ENCODE data around the gene TLE3.

DNA sequence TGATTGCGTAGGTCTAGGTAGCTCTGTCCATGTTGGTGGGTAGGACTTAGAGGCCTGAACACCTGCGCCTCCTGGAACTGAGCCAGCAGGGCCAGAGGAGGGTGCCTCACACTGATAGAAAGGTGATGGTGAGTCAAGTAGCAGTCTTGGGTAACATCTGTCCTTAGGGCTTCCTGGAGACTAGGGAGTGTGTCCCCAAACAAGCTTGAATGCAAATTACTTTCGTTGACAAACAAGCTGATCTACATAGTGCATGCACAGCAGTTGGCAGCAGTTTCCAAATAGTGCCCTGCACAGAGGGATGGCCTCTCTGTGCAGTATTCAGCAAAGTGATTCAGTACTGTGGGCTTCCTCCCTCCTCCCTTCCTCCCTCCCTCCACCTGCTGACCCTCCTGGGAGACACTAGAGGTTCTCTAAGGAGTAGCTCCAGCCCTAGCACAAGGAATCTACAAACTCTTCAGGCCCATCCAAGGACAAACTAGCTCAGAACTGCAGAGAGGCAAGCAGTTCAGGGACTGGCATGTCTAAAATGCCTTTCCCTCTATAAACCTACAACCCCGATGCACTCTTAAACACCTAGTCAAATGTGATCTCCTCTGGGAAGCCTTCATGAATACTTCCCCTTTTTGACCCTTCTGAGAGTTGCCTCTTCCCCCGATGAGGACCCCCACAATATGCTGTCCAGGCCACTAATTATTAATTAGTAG is 61.0 kb downstream of the TLE3 start:
- no peak for TF ChIP-seq POLR2AphosphoS5 (IDR thresholded peaks at IDR 0.05; ENCODE audit: borderline replicate concordance, low read depth, low read length)
- TF ChIP-seq EZH2 (IDR thresholded peaks at IDR 0.05): no peak

Data from SK-N-MC (cell line).